MCF 10A (cell line): ENCODE measurements around the gene DLG2. TPM values are rescaled to one million over a fixed set of nuclear protein-coding genes. Genes with fewer than 3 reads are reported as not detected.
"Not testable (repeated sequence)": the region's sequence is repeated elsewhere in the genome, so short reads cannot be mapped to it uniquely, and the experiment has no call there.

Source experiments
- BruUV-seq: library from RNA; stranded (reverse); fragments of 400-500 nt; replicated peaks from 2 replicates; lab custom pipeline; 2021; lab: Mats Ljungman, UMichigan
- CTCF ChIA-PET: fragments of 300-600 bp; sonication (Branson Sonifier 250); formaldehyde crosslinking; extraction: SDS; loops from one replicate; lab custom pipeline; 2021; ENCODE audit warnings: antibody characterized with exemption, inconsistent platforms; lab: Yijun Ruan, JAX
- POLR2A ChIA-PET: fragments of 300-600, 350-650 bp; sonication (Branson Sonifier 250); formaldehyde crosslinking; extraction: SDS; loops from one replicate; lab custom pipeline; 2020; ENCODE audit warnings: antibody characterized with exemption, inconsistent platforms; lab: Yijun Ruan, JAX
- DNase-seq: peaks from one replicate; pipeline ENCODE4 v3.0.0-alpha.2; 2018; ENCODE audit not compliant: unreplicated experiment
- H3K27ac Mint-ChIP-seq: one replicate; pipeline ENCODE4 v1.8.0; 2022; ENCODE audit warnings: mild to moderate bottlenecking, low read depth, mixed read lengths; ENCODE audit not compliant: unreplicated experiment
- H3K27me3 Mint-ChIP-seq: one replicate; pipeline ENCODE4 v1.8.0; 2022; ENCODE audit warnings: mixed read lengths; ENCODE audit not compliant: insufficient read depth, unreplicated experiment
- H3K36me3 Mint-ChIP-seq: one replicate; pipeline ENCODE4 v1.8.0; 2022; ENCODE audit warnings: mild to moderate bottlenecking, moderate library complexity, mixed read lengths; ENCODE audit not compliant: insufficient read depth, unreplicated experiment
- H3K4me1 Mint-ChIP-seq: one replicate; pipeline ENCODE4 v1.8.0; 2022; ENCODE audit warnings: mixed read lengths; ENCODE audit not compliant: insufficient read depth, unreplicated experiment
- H3K4me3 Mint-ChIP-seq: one replicate; pipeline ENCODE4 v1.8.0; 2022; ENCODE audit warnings: mild to moderate bottlenecking, moderate library complexity, mixed read lengths; ENCODE audit not compliant: unreplicated experiment
- H3K9me3 Mint-ChIP-seq: one replicate; pipeline ENCODE4 v1.8.0; 2022; ENCODE audit warnings: mixed read lengths; ENCODE audit not compliant: unreplicated experiment
- CTCF ChIP-seq: fragments of 200-600 bp; IDR thresholded peaks from one replicate; pipeline ENCODE4 v1.8.0; 2022; ENCODE audit warnings: antibody characterized with exemption, mild to moderate bottlenecking; ENCODE audit not compliant: unreplicated experiment
- intact Hi-C: fragments of 100-400 bp; cut with micrococcal nuclease; formaldehyde crosslinking; loops from 2 replicates; pipeline ENCODE4 v1.14.1; 2022
- total RNA-seq: library from RNA; stranded (reverse); gene quantifications from 2 replicates; pipeline ENCODE4 v1.2.3, GENCODE V29; 2022

The DLG2 gene
- total RNA-seq, 1 experiment from 2014 or later = 0.26 TPM

- H3K9me3 Mint-ChIP-seq = no peaks in the 10 kb centered on the region
- H3K4me3 Mint-ChIP-seq = no peak overlapping the region
- H3K27me3 Mint-ChIP-seq = no peaks in the 10 kb centered on the region
- no peak for DNase-seq
- H3K27ac Mint-ChIP-seq = no peak overlapping the region
- H3K36me3 Mint-ChIP-seq = no peaks in the 10 kb centered on the region
- no peak for TF ChIP-seq CTCF
- ChIA-PET POLR2A (no interaction called here), CTCF (no interaction called here)
- peaks cover 17% of the 10 kb centered on the region for H3K4me1 Mint-ChIP-seq
- BruUV-seq = no TSS peak
- intact Hi-C loops = no loop called here
These were observed 771.5 kb downstream of the DLG2 start for GRCh38 chr11:84855508-84856245.

- intact Hi-C loops = no loop called here
- no peaks in the 10 kb centered on the region for H3K27me3 Mint-ChIP-seq
- H3K9me3 Mint-ChIP-seq = no peaks in the 10 kb centered on the region
- ChIA-PET POLR2A (no interaction called here), CTCF (interaction anchor here (0.7 kb wide), 2 partner anchors 270 to 298 kb away, joined by 3 read pairs; no protein-coding TSS in a partner anchor)
- peaks cover 17% of the 10 kb centered on the region for H3K4me1 Mint-ChIP-seq
- no peaks in the 10 kb centered on the region for H3K36me3 Mint-ChIP-seq
- no TSS peak for BruUV-seq
- TF ChIP-seq CTCF = no peak
- no peak overlapping the region for H3K27ac Mint-ChIP-seq
- H3K4me3 Mint-ChIP-seq = no peak overlapping the region
- no peak for DNase-seq
These were observed 772.7 kb downstream of the DLG2 start for GRCh38 chr11:84854498-84854880.

- CTCF ChIA-PET = interaction anchor here (0.7 kb wide), 2 partner anchors 271 to 299 kb away, joined by 3 read pairs; no protein-coding TSS in a partner anchor
- intact Hi-C loops = no loop called here
- no TSS peak for BruUV-seq
- no peak overlapping the region for H3K27ac Mint-ChIP-seq
- H3K9me3 Mint-ChIP-seq = no peaks in the 10 kb centered on the region
- POLR2A ChIA-PET = no interaction called here
- no peaks in the 10 kb centered on the region for H3K36me3 Mint-ChIP-seq
- no peak for DNase-seq
- no peak overlapping the region for H3K4me3 Mint-ChIP-seq
- no peak for TF ChIP-seq CTCF
- H3K4me1 Mint-ChIP-seq = peaks cover 17% of the 10 kb centered on the region
- no peaks in the 10 kb centered on the region for H3K27me3 Mint-ChIP-seq
These were observed 773.2 kb downstream of the DLG2 start for GRCh38 chr11:84853841-84854497.

- BruUV-seq = no TSS peak
- CTCF ChIA-PET = interaction anchor here (0.5 kb wide), 1 partner anchor 41 kb away, joined by 3 read pairs; no protein-coding TSS in a partner anchor
- Mint-ChIP-seq H3K9me3 (no peaks in the 10 kb centered on the region), H3K27me3 (no peaks in the 10 kb centered on the region), H3K36me3 (no peaks in the 10 kb centered on the region), H3K4me1 (no peaks in the 10 kb centered on the region), H3K27ac (no peak overlapping the region), H3K4me3 (no peak overlapping the region)
- TF ChIP-seq CTCF = no peak
- intact Hi-C loops = no loop called here
- POLR2A ChIA-PET = no interaction called here
- no peak for DNase-seq
These were observed 779.3 kb downstream of the DLG2 start for GRCh38 chr11:84847842-84848241.

GRCh38 chr11:84840201-84840600 lies 786.9 kb downstream of the DLG2 start:
- H3K36me3 Mint-ChIP-seq, intact Hi-C loops, H3K27me3 Mint-ChIP-seq, H3K4me1 Mint-ChIP-seq, H3K27ac Mint-ChIP-seq, DNase-seq, POLR2A ChIA-PET, BruUV-seq, H3K4me3 Mint-ChIP-seq, CTCF ChIA-PET, H3K9me3 Mint-ChIP-seq: not testable (repeated sequence)
